ENCODE measurements around the gene AP1S2.

GRCh38 chrX:15853586-15854079, 980 bp downstream of the AP1S2 start:
- TF ChIP-seq CTCF (conservative IDR thresholded peaks at IDR 0.05; ENCODE audit: low read length) = no peak
- no peak for TF ChIP-seq EZH2phosphoT487 (IDR thresholded peaks at IDR 0.05; ENCODE audit: borderline replicate concordance, low read depth, low read length)
